HTR-8/SVneo (cell line): ENCODE results near the gene NEDD4L.
"Not testable (repeated sequence)": the region's sequence is repeated elsewhere in the genome, so short reads cannot be mapped to it uniquely, and the experiment has no call there.

ENCODE experiments used
- DNase-seq: peaks from one replicate; pipeline ENCODE4 v3.0.0; 2011; ENCODE audit warnings: low spot score, mixed read lengths; ENCODE audit not compliant: insufficient read length
- FAIRE-seq: peaks from 2 replicates; lab custom pipeline; 2011; peaks lifted over from hg19 to GRCh38; lab: Jason Lieb, UNC

The NEDD4L gene

DNA sequence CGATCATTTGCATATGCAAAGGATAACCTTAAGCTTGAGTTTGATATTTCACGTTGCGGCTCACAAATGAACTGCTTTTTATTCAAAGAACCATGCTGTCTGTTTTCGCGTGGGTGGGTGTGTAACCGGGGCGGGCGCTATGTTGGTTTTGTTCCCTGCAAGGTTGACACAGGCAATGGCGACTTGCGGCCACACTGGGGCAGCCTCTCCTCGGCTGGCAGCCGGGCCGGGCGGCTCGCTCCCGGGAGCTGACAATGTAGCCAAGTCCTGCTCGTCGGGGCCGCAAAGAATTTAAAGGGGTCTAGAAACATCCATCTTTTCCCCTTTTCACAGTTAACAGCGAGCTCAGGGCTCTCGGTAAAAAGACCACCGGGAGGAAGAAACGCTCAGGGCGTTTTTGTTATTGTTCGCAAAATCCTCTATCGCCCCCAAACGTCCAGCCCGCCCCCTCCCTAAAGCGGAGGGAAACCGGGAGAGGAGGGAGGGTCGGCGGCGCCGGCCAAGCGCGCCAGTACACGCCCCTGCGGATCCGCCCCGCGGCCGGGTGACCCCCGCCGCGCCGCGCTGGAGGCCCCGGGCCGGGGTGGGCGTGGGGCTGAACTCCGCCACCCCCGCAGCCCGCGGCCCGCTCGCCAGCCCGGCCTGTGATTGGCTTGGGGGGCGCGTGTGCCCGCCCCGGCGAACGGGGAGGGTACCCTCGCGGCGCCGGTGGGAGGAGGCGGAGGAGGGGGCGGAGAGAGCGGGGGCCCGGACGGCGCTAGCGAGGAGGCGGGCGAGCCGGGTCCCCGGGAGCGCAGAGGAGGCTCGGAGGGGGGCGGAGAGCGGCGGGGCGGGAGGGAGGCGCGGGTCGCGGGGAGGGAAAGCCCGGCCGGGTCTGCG, at the start of gene NEDD4L:
Gene NEDD4L (plus strand): TSS at position 736 of the 879 bp plus-strand sequence. CDS start 435 bp downstream, outside the sequence.
- FAIRE-seq (peak; percentile 79), DNase-seq (peak; percentile 79)

DNA sequence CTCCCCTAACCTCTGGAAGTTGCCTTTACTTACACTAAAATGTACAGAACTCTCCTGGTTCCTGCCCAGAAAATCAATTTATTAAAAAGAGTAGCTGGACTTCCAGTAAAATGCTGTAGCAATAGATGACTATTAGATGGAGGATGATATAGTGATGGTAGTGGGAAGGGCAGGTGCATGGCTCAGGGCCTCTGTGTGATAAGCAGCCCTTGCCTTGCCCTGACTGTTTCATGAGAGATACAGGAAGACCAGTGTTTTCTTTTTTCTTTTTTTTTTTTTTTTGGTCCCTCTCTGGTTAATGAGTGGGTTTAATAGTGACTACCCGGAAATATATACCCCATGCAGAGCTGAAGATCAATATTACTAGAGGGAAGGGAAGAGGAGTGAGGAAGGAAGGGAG, 48.7 kb upstream of the NEDD4L start:
- DNase-seq (no peak), FAIRE-seq (no peak)

DNA sequence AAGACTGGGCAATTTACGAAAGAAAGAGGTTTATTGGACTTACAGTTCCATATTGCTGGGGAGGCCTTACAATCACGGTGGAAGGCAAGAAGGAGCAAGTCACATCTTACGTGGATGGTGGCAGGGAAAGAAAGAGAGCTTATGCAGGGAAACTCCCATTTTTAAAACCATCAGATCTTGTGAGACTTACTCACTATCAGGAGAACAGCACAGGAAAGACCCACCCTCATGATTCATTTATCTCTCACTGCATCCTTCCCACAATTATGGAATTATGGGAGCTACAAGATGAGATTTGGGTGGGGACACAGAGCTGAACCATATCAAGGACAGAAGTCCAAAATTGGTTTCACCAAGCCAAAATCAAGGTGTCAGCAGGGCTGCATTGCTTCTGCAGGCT, 47.1 kb upstream of the NEDD4L start:
- FAIRE-seq, result not testable (repeated sequence)

DNA sequence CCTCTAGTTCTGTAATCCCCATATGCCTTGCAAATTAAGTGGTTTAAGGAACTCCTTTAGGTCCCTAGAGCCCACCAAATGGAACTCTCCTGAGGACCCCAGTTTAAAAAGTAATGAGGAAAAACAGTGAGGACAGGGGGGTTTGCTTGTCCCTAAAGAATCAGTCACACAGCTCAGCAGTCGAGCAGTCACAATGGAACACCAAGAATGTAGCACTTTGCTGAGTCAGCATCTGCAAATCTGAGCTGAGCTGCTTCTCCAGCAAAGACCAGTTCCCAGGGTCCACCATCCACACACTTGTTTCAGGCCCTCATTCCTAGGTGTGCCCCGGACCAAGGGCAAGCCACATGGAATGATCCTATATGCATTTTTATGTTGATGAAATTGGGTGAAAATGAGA, 46.2 kb upstream of the NEDD4L start:
- no peak for DNase-seq
- peak; percentile 4 for FAIRE-seq

More for the DNA sequence above, 47.1 kb upstream of the NEDD4L start:
- DNase-seq, result not testable (repeated sequence)

DNA sequence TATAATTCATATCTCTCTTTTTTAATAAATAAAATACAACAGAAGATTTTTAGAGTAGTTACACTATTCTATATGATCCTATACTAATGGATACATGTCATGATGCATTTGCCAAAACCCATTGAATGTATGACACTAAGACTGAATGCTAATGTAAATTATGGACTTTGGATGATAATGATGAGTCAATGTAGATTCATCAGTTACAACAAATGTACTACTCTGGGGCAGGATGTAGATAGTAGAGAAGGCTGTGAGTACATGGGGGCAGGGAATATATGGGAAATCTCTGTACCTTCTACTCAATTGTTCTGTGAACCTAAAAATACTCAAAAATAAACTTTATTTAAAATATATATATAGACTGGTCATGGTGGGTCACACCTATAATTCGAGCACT, 45.6 kb upstream of the NEDD4L start:
- no peak for FAIRE-seq
- no peak for DNase-seq

DNA sequence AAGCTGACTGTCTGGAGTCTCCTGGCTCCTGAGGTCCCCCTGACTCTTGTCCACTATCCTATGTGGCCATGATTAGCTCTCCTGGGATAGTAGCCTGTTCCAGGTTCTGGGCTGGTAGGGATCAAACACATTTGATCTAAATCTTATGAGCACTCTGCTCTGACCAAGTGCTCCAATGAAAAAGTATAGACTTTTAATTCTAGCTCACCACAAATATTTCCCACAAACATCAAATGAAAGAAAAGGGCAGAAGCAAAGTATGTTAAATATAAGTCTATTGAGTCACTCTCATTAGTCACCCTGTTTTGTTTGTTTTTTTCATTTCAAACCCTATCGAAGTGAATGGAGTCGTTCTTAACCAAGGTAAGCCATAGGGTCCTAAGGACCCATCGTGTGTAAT, 39.7 kb upstream of the NEDD4L start:
- peak; percentile 22 for DNase-seq

DNA sequence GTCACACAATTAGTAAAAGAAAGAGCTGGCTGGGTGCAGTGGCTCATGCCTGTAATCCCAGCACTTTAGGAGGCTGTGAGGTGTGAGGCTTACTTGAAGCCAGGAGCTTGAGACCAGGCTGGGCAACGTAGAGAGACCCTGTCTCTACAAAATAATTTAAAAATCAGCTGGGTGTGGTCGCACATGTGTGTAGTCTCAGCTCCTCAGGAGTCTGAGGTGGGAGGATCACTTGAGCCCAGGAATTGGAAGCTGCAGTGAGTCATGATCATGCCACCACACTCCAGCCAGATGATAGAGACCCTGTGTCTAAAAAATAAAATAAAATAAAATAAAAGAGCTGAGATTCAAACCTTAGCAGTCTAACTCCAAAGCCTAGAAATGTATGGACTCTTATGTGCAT, 39.0 kb upstream of the NEDD4L start:
- no peak for DNase-seq
- FAIRE-seq, result no peak

More for the DNA sequence above, 39.7 kb upstream of the NEDD4L start:
- no peak for FAIRE-seq

DNA sequence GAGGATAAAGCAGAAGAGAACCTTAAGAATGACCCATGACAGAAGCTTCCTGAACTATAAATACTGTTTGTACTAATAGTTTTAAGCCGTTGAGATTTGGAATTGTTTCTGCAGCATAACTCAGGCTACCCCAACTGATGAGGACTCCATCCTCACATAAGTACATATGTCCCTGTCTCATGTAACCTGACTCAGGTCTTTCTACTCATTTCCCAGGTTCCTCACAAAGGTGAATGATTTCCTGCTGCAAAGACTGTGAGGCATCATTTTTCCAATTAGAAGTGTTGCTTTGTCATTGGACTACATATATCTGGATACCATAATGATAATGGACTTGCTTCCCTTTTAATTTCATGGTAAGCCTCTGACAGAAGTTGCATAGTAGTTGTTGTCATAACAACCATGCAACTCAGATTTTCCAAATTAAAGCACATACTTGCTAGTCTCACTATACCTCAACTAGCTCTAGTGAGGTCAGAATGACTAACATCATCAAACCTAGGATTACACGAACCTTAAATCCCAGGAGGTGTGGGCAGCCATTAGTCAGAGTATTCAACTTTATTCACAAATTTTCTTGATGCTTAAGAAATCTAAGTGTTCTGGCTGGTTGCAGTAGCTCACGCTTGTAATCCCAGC, 38.0 kb upstream of the NEDD4L start:
- FAIRE-seq (no peak), DNase-seq (no peak)

DNA sequence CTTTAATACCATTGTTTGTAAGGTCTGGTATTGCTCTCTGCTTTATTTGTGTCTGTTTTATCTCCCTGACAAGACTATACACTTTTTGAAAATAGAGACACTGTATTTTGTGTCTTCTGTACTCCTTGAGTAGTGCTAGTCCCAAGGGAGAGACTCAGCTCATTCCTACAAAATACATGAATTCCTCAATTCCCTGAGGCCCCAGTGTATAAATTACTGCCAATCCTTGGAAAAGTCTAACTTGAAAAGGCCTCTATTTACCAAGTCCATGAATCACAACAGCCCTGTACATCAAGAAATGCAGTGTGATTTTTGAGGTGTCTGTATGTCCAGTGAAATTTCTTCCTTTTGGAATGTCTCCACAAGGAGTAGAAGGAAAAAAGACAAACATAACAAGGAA, 34.9 kb upstream of the NEDD4L start:
- FAIRE-seq (no peak), DNase-seq (no peak)

DNA sequence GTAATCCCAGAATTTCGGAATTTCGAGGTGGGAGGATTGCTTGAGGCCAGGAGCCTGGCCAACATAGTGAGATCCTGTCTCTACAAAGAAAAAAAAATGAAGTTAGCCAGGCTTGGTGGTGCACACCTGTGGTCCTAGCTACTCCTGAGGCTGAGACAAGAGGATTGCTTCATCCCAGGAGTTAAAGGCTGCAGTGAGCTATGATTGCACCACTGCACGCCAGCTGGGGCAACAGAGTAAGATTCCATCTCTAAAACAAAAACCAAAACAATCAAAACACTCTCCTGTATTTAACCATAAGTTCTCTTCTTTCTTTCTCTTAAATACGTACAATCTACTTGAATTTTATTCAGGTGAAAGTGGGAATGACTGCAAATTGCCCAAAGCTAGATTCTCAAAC, 33.8 kb upstream of the NEDD4L start:
- DNase-seq, result no peak
- no peak for FAIRE-seq

DNA sequence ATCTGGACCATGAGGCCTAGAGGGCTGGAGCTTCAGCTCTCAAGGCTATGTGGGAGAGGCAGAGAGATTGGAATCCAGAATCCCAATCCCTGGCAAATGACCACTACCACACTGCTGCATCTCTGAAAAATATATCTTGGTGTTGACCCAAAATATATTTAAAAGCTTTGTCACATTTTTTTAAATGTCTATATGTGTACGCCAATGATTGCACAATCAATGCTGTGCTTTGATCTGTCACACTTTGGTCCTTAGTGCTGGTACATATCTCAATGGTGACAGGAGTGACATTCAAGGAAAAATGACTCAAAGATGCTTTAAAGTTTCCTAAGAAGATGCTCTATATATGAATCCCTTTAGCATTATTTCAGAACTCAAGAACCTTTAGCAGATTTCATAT, 31.7 kb upstream of the NEDD4L start:
- no peak for FAIRE-seq

DNA sequence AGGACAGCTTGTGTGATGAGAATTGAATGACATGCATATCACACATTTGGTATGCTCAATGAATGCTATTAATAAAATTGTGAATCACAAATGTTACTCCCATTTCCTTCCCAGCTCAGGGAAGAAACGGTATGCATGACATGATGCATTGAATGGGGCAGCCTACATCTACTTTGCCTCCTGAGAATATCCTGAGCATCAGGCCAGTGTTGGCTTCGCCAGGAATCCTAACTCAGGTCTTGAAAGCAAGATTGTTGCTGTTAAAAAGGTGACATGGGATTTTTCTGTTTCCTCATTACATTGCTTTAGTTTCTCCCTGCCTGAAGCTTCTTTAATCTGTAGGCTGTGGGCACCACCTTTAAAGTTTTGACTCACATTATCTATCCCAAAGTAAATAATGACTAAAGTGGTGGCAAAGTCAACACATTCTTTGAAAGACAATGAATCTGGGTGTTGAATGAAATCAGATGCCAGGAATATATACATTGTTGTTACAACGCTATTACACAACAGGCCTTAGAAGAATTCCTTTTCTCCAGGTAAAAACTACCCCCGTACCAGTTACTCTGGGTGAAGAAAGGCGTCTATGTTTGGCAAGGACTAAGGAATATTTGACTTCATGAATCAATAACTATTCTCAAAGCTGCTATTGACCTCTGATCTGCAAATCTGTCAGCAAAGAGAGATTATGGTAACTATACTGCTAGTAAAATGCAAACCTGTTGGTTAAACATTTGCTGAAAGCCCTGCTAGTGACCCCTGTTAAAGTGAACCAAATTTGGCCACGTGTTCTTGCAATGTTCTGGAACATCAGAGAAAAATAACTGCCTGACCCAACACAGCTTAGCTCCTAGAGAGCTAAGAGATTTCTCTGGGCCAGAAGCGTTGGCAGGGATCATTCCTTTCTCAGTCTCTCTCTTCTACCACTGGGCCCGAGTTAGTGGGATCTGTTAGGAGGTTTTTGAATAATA, 30.5 kb upstream of the NEDD4L start:
- DNase-seq (no peak), FAIRE-seq (no peak)

More for the DNA sequence above, 31.7 kb upstream of the NEDD4L start:
- DNase-seq, result no peak

DNA sequence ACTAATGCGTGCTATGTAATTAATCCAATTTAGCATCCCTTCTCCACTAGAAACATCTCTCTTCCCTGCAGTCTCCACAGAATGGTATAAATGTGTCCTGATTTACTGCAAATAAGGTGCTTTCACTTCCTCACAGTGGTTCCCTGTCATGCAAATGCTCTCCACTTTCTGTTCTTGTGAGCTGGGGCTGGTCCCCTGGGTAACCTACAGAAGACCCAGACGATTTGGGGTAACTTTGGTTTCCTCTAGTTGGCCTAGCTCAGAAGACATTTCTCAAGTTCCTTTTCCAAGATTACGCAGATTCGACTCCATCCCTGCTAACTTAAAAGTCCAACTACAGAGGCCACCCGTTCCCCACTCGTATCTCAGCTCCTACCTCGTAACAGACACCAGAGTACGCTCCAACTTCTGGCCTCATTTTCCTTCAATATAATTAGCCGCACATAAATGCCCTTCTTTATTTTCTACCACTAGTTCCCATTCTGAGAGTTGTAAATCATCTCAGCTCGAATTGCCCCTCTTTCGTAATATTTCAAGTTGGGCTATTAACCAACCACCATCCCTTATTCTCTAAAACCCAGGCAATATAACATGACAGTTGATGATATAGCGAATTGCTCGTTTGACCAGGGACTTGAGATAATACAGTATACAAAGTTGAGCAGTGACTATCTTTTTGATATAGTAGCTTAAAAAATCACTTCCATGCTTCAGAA, 28.8 kb upstream of the NEDD4L start:
- FAIRE-seq (peak; percentile 48), DNase-seq (no peak)

DNA sequence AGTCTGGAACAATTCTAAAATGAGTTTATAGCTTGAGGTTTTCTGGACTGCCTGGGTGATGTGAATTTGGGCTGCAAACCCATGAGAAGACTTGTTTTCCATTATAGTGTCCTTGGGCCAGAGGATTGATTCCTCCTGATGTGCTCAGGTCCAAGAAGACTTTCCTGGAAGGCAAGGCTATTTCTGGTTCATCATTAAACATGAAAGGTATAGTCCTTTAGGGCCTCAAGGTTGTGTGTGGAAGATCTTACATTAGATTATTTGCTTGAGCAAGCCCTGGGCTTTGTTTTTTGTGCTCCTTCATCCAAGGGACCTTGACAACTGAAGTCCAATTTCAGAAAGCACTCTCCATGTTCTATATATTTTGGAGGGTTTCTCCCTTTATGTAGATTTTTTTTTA, 26.8 kb upstream of the NEDD4L start:
- FAIRE-seq (no peak), DNase-seq (no peak)

DNA sequence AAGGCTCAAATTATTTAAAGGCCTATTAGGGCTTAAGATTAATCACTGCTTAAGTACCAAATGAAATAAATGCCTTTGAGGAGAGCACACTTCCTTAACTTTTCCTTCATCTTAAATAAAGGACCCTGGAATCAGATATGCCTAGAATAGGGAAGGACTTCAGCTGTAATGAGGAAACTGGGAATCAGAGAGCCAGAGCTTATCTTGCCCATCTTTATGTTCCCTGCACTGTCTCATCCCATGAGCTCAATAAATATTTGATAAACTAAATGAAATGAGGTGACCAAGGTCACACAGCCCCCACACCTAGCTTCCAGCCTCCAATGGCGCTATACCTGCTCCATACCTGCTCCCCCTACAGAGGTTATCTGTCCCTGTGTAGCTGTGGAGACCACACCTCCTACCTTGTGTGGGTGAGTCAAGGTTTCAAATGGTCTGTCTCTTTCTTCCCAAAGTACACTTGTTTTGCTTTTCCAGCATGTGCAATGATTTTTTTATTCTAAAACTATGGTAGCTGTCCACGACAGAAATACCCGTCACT, 23.4 kb upstream of the NEDD4L start:
- no peak for DNase-seq
- no peak for FAIRE-seq

DNA sequence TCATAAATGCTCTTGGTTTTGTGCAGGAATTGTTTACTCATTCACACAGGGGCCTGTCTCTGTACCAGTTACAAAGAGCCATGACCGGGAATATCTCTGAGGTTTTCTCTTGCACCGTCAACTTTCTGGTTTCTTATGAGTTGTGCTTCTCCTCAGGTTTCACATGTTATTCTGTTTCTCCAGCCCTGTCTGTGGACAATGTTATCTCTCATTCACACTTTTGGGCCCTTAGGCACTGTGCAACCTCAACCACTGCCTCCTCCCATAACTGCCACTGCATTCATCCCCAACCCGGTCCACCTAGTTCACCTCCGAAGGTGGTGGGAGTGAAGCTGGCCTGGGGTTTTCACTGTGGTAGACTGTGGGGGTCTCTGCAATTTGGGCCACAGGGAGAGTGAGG, 22.5 kb upstream of the NEDD4L start:
- DNase-seq (no peak), FAIRE-seq (no peak)

DNA sequence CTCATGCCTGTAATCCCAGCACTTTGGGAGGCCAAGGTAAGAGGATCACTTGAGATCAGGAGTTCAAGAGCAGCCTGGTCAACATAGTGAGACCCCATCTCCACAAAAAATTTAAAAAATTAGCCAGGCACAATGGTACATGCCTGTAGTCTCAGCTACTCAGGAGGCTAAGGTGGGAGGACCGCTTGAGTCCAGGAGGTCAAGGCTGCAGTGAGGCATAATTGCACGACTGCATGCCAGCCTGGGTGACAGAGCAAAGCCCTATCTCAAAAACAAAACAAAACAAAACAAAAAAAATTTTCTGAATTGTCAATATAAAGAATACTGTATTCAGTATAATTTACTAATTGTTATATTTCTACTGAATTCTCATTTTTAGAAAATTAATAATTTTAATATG, 20.9 kb upstream of the NEDD4L start:
- FAIRE-seq, result no peak

DNA sequence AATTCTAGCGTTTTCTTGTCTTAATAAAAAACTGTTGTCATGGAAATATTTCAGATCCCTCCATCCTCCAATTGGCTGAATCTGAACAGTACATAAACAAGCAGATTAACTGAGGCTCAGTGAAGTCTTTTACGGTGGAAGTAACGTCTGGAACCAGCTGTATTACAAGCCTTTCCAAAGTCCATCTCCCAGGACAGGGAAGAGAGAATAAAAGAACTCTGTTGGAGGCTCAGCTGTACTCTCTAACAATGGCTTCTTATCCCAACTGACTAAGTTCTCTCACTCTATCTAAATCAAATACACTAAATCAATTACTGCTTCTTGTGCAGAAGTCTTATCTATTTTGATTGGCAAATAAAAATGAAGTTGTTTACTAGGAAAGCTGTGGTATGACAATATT, 19.9 kb upstream of the NEDD4L start:
- FAIRE-seq (no peak), DNase-seq (no peak)

More for the DNA sequence above, 20.9 kb upstream of the NEDD4L start:
- DNase-seq, result no peak

DNA sequence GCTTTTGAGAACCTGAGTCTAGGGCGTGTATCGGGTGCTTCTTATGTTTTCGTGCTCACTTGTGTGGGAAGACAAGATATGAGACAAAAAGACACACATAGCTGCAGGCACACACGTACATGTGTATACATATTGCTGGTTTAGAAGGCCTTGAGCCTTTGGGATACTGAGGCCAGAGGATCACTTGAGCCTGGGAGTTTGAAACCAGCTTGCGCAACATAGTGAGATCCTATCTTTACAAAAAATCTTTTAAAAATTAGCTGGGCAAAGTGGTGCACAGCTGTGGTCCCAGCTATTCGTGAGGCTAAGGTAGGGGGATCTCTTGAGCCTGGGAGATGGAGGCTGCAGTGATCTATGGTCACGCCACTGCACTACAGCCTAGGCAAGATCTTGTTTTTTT, 18.8 kb upstream of the NEDD4L start:
- no peak for DNase-seq
- FAIRE-seq, result no peak
